NCI-H748 (cell line): Measurements from ENCODE around the gene PI4KA.
"Not testable (repeated sequence)": the region's sequence is repeated elsewhere in the genome, so short reads cannot be mapped to it uniquely, and the experiment has no call there.

Experiments used
- DNase-seq: peaks from one replicate; lab custom pipeline; 2025; ENCODE audit not compliant: unreplicated experiment; lab: John Stamatoyannopoulos, UW

PI4KA gene

GRCh38 chr22:20779014-20779817 lies 79.4 kb downstream of the PI4KA start:
- no peak for DNase-seq

GRCh38 chr22:20777420-20778177 lies 81.0 kb downstream of the PI4KA start:
- DNase-seq = peak; percentile 20

GRCh38 chr22:20776624-20777405 lies 81.8 kb downstream of the PI4KA start:
- no peak for DNase-seq

GRCh38 chr22:20775342-20775895 lies 83.2 kb downstream of the PI4KA start:
- DNase-seq = no peak

- DNase-seq = no peak
Observed at GRCh38 chr22:20774882-20775281, 83.7 kb downstream of the PI4KA start.

GRCh38 chr22:20773793-20774212 lies 84.8 kb downstream of the PI4KA start, which contains the start of gene SERPIND1:
Gene SERPIND1 (plus strand): TSS chr22:20774113. CDS start chr22:20779313, 5,200 bp downstream.
- DNase-seq = no peak

GRCh38 chr22:20771918-20772625 lies 86.5 kb downstream of the PI4KA start:
- no peak for DNase-seq

- DNase-seq = not testable (repeated sequence)
Observed at GRCh38 chr22:20769496-20769826, 89.2 kb downstream of the PI4KA start.

- no peak for DNase-seq
Observed at GRCh38 chr22:20766530-20766929, 92.1 kb downstream of the PI4KA start.

- no peak for DNase-seq
Observed at GRCh38 chr22:20765938-20766337, 92.7 kb downstream of the PI4KA start.

GRCh38 chr22:20764729-20765128 lies 93.9 kb downstream of the PI4KA start:
- DNase-seq = no peak

GRCh38 chr22:20764471-20764720 lies 94.2 kb downstream of the PI4KA start:
- DNase-seq = no peak

- no peak for DNase-seq
Observed at GRCh38 chr22:20763630-20764470, 94.8 kb downstream of the PI4KA start.

- DNase-seq = no peak
Observed at GRCh38 chr22:20762233-20762796, 96.3 kb downstream of the PI4KA start.

GRCh38 chr22:20761536-20761935 lies 97.1 kb downstream of the PI4KA start:
- no peak for DNase-seq

- DNase-seq = no peak
Observed at GRCh38 chr22:20760084-20760483, 98.5 kb downstream of the PI4KA start.

- no peak for DNase-seq
Observed at GRCh38 chr22:20758688-20759087, 99.9 kb downstream of the PI4KA start.

GRCh38 chr22:20756846-20757245 lies 101.8 kb downstream of the PI4KA start:
- no peak for DNase-seq

GRCh38 chr22:20752873-20753272 lies 105.7 kb downstream of the PI4KA start:
- DNase-seq = no peak
